GM21526 (cell line): ENCODE data around the gene THSD4.
"Not testable (repeated sequence)": the region's sequence is repeated elsewhere in the genome, so short reads cannot be mapped to it uniquely, and the experiment has no call there.

Experiments used
- ATAC-seq: cut with Tn5 transposase; IDR thresholded peaks from one replicate; pipeline ENCODE4 v1.9.1; 2021; ENCODE audit warnings: moderate library complexity; ENCODE audit not compliant: unreplicated experiment, low FRiP score

THSD4 gene

DNA sequence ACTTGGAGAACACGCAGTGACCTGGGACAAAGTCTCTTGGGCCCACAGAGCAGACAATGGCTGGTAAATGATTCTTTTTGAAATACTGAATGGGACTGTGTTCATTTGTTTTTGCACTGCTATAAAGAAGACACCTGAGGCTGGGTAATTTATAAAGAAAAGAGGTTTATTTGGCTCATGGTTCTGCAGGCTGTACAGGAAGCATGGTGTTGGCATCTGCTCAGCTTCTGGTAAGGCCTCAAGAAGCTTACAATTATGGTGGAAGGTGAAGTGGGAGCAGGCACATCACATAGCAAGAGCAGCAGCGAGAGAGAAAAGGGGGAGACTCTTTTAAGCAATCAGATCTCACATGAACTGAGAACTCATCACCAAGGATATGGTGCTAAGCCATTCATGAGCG lies 321.6 kb downstream of the THSD4 start:
- ATAC-seq: no peak

DNA sequence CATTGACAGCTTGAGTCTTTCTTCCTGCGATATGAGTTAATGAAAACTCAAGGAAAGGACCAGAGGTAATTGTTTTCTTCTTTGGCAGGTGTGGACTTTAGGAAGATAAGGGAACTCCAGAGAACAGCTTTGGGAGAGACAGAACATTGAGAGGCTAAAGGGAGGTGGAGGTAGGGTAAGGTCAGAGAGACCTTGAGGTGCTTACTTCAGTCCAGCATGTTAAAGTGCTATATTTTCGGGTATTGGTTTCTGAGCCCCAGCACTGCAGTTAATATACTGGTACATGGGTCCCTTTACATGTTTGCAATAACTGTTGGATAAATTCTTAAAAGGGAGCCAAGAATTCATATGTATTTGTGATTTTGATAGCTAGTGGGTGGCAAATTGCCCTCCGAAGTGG lies 322.1 kb downstream of the THSD4 start:
- ATAC-seq: no peak

DNA sequence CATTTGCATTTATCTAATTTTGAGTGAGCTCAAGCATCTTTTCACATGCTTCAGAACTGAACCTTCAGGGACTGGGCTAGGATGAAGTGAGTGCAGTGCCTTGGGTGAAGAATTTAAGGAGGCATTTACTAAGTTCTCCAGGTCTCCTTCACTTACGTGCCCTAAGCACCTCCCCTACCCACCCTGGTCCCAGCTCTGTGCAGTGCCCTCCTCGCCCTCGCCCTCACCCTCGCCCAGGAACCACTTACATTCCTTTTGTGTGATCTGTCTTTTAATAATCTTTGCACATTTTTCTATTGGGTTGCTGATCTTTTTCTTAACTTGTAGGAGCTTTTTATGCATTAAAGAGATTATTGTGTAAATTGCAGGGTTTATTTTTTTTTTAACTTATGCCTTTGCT lies 322.6 kb downstream of the THSD4 start:
- no peak for ATAC-seq

DNA sequence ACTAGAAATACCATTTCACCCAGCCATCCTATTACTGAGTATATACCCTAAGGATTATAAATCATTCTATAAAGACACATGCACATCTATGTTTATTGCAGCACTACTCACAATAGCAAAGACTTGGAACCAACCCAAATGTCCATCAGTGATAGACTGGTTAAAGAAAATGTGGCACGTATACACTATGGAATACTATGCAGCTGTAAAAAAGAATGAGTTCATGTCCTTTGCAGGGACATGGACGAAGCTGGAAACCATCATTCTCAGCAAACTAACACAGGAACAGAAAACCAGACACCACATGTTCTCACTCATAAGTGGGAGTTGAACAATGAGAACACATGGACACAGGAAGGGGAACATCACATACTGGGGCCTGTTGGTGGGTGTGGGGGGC lies 324.2 kb downstream of the THSD4 start:
- ATAC-seq: not testable (repeated sequence)

DNA sequence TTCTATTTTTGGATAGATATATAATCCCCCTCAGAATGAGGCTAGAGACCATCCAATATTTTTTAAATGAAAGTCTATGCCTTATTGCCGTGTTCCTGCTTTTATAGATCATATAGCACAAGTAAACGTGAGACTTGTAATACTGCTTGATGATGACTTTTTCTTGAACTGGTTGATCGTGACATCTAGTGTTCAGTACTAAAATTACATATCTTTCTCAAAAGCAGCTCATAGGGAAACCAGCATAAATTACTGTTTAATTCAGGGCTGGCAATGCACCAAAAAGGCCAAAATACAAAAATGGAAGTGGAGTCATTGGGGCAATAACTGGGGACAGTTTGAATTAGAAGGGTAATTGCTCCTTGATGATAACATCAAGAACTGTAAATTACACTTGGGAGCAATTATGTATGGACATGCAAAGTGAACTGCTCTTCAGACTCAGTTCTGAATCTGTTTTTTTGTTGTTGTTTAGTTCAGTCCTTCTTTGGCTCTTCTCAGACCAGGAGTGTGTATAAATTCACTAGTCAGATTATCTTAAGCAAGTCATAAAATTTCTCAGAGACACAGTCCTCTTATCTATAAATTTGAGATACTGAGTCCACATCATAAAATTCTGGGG lies 325.3 kb downstream of the THSD4 start:
- ATAC-seq: no peak

DNA sequence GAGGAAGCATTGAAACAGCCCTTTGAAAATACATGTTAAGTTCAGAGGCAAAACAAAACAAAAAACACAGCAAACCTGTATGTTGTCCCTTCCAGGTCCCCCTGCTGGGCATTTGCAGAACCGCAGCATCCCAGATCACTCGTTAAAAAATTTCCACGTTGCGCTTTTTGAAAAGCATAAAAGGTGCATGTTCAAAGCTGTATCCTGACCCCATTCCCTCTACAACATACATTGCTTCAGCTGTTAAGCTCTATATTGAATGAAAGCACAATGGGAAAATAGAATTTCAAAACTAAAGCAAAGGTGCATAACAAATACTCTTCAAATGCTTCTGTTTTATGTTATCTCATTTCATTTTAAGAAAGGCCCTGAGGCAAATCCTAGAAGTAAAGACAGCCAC lies 328.3 kb downstream of the THSD4 start:
- ATAC-seq: no peak

DNA sequence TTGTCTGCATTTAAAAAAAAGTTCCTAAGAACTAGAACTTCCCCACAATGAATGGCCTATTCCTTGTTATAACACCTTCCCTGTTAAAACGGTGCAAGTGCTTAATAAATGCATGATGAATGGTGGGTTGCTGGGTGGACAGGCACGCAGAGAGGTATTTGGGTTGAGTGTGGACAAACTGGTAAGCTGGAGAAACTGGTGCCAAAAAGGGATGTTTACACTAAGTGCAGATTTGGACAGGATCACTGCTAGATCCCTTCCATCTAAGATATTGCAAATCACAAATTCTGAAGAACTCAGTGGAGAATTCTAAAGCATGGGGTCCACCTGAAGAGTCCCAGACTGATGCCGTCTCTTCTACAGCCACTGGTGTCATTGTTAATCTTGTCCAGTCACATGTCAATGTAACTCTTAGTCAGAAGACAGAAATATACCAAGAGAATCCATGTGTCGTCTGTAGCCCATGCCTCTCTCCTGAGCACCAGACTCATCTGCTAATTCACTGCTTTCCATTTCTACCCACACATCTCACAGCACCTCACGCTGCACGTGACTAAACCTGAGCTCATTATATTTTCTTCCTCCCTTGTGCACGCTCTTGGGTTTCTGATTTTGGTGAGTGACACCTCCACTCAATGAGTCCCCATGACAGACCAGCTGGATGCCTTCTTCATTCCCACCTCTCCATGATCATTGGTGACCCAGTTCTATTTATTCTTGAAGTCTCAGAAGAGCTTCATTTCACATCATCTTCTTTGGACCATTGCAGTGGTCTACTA lies 328.9 kb downstream of the THSD4 start:
- ATAC-seq: no peak

DNA sequence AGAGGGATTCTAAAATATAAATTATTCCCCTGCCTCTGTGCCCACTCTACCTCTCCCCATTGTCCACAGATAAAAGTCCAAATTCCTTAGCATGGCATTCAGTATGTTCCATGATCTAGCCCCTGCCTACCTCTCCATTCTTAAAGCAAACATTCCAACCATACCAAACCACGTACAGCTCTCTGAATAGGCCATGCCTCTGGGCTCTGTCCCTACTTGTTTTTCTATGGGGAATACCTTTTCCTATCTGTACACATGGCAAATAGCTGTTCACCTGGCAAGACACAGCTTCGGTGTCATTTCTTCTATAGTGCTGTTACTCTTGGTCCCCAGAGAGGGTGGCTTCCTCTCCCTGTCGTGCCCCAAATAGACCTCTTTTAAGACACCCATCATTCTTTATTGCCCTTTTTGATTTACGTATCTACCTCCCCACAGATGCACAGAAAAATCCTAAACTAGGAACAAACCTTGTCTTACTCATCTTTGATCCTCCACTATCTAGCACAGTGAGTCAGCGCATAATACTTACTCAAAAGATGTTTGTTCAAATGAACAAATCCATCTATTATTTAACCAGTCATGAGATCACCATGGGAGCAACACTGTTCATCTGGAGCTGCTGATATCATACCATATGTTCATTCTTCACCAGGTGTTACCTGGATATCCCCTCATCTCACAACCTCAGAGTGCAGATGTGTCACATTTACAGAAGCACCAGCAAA lies 329.8 kb downstream of the THSD4 start:
- no peak for ATAC-seq

DNA sequence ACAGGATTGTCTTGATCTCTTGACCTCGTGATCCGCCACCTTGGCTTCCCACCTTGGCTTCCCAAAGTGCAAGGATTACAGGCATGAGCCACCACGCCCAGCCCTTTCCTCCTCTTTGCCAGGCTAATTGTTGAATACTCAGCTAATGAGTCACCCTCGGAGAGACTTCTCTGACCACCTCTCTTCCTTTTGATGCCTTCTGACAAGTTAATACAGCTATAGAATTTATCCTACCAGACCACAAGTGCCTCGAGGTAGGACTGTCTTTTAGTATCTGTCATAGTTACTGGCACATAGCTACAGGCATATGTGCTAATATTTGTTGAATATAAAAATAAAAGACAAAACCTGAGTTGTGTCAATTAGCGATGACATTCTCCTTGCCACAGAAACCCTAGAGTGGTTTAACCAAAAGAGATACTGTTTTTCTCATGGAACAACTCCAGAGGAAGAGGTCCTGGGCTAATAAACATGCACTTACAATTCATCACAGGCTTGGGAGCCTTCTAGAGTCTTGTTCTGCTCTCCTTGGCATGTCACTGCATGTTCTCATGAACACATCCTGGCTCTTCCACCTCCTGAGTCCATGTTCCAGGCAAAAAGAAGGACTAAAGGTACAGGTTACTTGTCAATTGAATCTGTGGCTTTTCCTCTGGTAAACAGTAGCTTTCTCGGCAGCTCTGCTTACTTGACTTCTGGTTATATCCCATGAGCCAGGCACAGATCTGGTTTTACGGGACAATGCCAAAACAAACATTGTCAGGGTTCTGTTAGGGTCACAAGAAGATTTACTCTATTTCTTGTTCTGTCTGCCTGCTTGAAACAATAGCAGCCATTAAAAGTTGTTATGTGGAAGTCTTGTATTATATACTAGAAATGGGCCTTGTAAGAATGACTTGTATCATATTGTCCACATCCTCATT lies 332.3 kb downstream of the THSD4 start:
- no peak for ATAC-seq

DNA sequence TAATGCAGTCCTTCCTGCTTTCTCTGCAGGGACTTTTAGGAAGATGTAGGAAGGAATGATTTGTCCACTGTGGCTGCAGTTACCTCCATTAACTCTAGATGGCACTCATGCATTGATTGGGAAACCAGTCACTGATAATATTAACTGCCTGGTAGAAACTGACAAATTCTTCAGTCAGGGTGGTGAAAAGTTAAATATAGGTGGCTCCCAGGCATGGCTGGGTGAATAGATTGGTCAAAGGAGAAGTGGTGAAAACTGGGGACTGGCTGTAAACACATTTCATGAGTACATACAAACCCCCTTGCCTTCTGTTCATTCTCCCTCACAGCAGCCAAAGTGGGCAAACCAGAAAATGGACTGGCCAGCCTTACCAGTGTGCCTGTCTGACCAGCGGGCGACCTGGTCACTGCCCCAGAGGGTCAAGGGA lies 333.4 kb downstream of the THSD4 start:
- ATAC-seq: no peak

DNA sequence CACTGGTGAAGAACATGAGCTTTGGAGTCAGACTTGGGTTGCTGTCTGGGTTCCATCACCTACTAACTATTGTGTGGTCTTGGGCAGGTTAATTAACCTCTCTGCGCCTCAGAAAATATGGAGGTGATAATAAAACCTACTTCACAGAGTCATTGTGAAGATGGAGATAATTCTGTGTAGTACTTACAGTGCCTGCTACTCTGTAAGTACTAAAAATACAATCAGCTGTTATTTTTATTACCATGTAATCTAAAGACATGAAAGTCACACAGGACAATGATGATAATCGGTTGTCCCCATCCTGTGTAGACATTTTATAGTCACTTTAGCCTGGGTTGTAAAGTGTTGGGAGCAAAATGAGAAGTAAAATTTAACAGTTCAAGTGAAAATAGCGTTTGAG lies 334.1 kb downstream of the THSD4 start:
- no peak for ATAC-seq

DNA sequence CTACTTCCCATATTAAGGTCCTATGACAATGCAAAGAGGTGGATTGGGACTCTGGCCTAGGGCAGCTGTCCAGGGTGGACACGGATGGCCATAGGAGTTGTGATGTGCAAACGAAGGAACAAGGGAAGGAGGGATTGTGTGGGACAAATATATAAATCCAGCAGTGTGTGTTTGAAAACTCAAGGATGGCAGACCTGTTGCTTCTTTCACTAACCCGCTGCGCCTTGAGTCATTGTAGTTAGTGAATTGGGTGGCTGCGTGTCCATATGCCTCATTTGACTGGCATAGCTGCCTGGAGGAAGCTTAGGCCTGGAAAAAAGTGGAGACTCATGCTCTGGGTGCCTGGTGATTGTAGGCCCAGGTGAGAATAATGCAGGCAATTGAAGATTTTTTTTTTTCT lies 334.7 kb downstream of the THSD4 start:
- ATAC-seq: no peak

DNA sequence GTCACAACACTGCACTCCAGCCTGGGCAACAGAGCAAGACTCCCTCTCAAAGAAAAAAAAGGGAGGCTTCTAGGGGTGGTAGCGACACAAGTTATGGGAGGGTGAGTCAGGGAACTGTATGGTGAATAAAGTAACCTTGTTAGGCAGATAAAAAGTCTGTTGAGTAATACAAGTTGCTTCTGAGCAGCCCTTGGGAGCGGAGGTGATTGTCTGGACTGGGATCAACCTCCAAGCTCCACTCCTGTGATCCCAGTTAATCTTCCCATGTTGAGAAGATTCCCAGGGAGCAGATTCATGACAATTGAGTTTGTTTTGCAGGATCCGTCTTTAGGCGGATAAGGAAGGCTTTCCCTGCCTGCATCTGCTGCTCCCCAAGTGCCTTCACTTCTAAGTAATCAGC lies 335.9 kb downstream of the THSD4 start:
- ATAC-seq: no peak

DNA sequence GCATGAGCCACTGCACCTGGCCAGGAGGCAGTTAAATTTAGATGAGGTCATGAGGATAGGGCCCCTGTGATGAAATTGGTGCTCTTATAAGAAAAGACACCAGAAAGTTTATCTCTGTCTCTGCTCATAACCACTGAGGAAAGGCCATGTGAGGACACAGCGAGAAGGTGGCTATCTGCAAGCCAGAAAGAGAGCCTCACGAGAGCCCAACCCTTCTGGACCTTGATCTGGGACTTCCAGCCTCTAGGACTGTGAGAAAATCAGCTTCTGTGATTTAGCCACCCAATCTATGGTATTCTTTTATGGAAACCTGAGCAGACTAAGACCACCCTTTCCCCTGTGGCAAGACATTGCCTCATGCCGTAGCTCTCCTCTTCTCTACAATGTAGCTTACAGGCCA lies 337.6 kb downstream of the THSD4 start:
- no peak for ATAC-seq

DNA sequence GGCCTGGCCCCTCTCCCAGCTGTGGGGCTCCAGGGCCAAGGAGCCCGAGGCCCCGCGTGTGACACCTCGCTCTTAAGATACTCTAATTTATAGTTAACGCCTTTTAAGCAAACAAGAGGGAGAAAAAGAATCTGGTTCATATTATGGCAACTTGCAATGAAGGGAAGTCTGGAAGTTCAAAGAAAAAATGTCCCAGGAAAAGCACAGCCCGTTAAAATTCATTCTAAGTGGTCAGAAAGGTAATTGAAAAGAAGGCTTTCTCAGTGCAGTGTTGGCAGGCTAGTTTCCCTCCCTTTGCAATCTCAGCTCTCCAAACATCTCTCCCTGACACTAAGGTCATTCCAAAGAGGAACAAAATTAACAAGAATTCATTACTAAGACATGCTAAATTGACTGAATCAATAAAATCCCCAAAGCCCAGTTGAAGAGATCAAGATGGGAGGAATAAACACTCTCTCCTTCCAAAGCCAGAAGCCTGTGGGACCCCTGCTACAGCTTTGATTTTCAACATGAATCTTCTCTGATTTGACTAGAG lies 339.3 kb downstream of the THSD4 start:
- no peak for ATAC-seq

DNA sequence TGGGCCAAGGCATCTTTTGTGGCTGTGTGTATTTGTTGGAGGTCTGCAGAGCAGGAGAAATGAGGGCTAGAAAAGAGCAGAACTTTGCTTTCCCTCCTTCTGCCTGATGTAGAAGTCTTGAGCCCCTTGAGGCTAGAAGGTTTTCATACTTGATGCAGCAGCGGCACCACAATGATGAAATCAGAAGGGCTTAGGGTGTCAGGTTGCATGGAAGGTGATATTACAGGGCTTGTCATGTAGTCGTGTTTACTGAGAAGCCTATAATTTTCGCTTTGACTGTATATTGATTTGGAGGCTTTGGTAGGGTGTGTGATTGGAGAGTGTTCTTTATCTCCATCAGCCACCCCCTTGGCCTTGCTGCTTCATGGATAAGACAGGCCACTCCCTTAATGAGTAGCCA lies 339.8 kb downstream of the THSD4 start:
- no peak for ATAC-seq

DNA sequence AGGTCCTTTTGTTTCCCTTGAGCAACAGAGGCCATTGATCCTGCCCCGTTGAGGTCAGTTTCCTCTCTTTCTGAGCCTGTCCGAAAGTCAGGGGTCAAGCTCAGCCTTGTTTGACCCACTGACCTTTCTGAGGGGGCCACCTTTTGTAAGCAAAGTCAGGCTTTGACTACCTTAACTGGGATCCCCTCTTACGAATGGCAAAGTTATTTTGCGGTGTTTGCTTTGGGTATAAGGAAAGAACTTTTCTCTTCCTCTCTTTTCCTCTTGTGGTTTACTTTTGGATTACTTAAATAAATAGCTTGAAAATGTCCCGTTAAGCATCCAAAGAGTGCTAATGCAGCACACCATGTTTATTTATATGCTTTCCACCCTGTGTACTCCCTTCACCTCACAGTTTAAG lies 340.6 kb downstream of the THSD4 start:
- no peak for ATAC-seq

DNA sequence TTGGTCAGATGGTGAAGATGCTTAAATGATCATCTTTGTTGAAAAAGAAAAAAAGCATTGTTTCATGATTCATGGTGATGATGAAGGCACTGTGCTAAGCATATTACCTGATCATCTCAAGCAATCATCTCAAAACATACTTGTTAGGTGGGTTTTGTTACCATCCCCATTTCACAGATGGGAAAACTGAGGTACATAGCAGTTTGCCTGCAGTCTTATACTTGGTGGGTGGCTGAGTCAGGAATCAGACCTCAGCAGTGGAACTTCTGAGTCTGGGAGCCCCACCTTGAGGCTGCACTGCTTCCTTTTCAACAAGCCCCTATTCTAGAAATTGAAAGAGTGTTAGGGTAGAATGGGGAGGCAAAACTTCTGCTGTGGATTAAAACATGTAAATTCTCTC lies 341.1 kb downstream of the THSD4 start:
- no peak for ATAC-seq

DNA sequence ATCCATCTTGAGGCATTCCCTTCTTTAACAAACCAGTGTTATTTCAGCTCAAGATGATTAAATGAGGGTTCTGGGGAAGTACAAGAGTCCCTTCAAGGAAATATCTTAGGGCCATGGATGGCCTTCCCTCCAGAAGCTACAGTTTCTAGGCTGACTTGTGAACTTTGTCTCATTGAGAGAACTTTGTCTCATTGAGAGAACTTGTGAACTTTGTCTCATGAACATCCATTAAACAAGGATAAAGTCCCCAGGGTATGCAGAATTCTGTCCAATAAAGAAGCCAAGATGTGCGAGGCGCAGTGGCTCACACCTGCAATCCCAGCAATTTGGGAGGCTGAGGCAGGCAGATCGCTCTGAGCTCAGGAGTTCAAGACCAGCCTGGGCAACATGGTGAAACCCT lies 341.5 kb downstream of the THSD4 start:
- no peak for ATAC-seq

DNA sequence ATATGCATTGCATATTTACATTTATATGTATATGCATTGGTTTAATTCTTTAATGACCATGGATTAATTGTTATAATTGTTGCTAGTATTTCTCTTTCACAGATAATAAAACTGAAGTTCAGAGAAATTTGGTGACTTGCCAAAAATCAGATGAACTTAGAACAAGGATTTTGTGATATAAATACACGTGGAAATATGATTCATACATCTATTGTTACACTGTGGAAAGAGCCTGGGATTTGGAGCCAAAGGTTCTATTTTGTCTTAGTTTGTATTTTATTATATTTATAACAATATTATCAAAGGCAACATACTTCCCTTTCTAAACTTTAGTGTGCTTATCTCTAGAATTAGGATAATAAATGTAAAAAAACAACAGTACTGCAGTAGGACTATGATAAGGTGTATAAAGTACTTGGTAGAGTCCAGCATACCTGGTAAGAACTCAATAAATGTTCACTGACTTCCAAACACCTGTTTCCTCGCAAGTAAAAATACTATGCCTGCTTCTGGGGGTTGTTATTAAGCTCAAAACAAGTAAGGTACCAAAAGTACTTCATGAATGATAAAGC lies 342.9 kb downstream of the THSD4 start:
- no peak for ATAC-seq
